ENCODE data around the gene TMEM201. TPM values are rescaled to one million over a fixed set of nuclear protein-coding genes. Genes with fewer than 3 reads are reported as not detected.

TMEM201 gene
- total RNA-seq, 1 donor from 2014 or later: 12.8 TPM

GRCh38 chr1:9630331-9631111 is 41.8 kb downstream of the TMEM201 start:
- no peak for TF ChIP-seq CTCF (IDR thresholded peaks at IDR 0.05)
- no peaks in the 10 kb centered on the region for H3K36me3 ChIP-seq
- H3K27me3 ChIP-seq: no peaks in the 10 kb centered on the region
- H3K27ac ChIP-seq: no peak overlapping the region
- no peaks in the 10 kb centered on the region for H3K4me1 ChIP-seq
- peak overlapping the region in 1 of 2 donors; percentile 15 for H3K4me3 ChIP-seq
- intact Hi-C loops (cut with DNase I): no loop called here
- H3K9me3 ChIP-seq: no peaks in the 10 kb centered on the region
- no peak for DNase-seq (ENCODE audit: low spot score in 2 of 2)

- H3K4me1 ChIP-seq: no peaks in the 10 kb centered on the region
- intact Hi-C loops (cut with DNase I): no loop called here
- no peak for TF ChIP-seq CTCF (IDR thresholded peaks at IDR 0.05)
- no peaks in the 10 kb centered on the region for H3K9me3 ChIP-seq
- no peak for DNase-seq (ENCODE audit: low spot score in 2 of 2)
- no peaks in the 10 kb centered on the region for H3K27me3 ChIP-seq
- H3K36me3 ChIP-seq: no peaks in the 10 kb centered on the region
- H3K27ac ChIP-seq: no peak overlapping the region
- H3K4me3 ChIP-seq: no peak overlapping the region
Observed at GRCh38 chr1:9631613-9632012, 42.9 kb downstream of the TMEM201 start.

GRCh38 chr1:9633493-9633892 is 44.8 kb downstream of the TMEM201 start:
- TF ChIP-seq CTCF (IDR thresholded peaks at IDR 0.05): no peak
- H3K27ac ChIP-seq: no peak overlapping the region
- DNase-seq (ENCODE audit: low spot score in 2 of 2): no peak
- H3K4me3 ChIP-seq: no peak overlapping the region
- H3K4me1 ChIP-seq: no peaks in the 10 kb centered on the region
- H3K27me3 ChIP-seq: no peaks in the 10 kb centered on the region
- no peaks in the 10 kb centered on the region for H3K9me3 ChIP-seq
- H3K36me3 ChIP-seq: no peaks in the 10 kb centered on the region
- intact Hi-C loops (cut with DNase I): no loop called here

- DNase-seq (ENCODE audit: low spot score in 2 of 2): no peak
- no peaks in the 10 kb centered on the region for H3K4me1 ChIP-seq
- H3K4me3 ChIP-seq: no peak overlapping the region
- no peak overlapping the region for H3K27ac ChIP-seq
- no peak for TF ChIP-seq CTCF (IDR thresholded peaks at IDR 0.05)
- no peaks in the 10 kb centered on the region for H3K9me3 ChIP-seq
- intact Hi-C loops (cut with DNase I): no loop called here
- no peaks in the 10 kb centered on the region for H3K27me3 ChIP-seq
- H3K36me3 ChIP-seq: no peaks in the 10 kb centered on the region
Observed at GRCh38 chr1:9634582-9634981, 45.9 kb downstream of the TMEM201 start.

GRCh38 chr1:9639227-9639626 is 50.5 kb downstream of the TMEM201 start:
- no peak overlapping the region for H3K4me3 ChIP-seq
- no peak for DNase-seq (ENCODE audit: low spot score in 2 of 2)
- H3K27ac ChIP-seq: no peak overlapping the region
- H3K36me3 ChIP-seq: no peaks in the 10 kb centered on the region
- no peaks in the 10 kb centered on the region for H3K4me1 ChIP-seq
- no peaks in the 10 kb centered on the region for H3K9me3 ChIP-seq
- no peaks in the 10 kb centered on the region for H3K27me3 ChIP-seq
- no peak for TF ChIP-seq CTCF (IDR thresholded peaks at IDR 0.05)
- intact Hi-C loops (cut with DNase I): no loop called here
